Fibroblast of skin of back (primary cell): Measurements from ENCODE around the gene AGR2.

ENCODE experiments used
- DNase-seq: peaks from one replicate; pipeline ENCODE4 v3.0.0-alpha.2; 2013

Gene AGR2

DNA sequence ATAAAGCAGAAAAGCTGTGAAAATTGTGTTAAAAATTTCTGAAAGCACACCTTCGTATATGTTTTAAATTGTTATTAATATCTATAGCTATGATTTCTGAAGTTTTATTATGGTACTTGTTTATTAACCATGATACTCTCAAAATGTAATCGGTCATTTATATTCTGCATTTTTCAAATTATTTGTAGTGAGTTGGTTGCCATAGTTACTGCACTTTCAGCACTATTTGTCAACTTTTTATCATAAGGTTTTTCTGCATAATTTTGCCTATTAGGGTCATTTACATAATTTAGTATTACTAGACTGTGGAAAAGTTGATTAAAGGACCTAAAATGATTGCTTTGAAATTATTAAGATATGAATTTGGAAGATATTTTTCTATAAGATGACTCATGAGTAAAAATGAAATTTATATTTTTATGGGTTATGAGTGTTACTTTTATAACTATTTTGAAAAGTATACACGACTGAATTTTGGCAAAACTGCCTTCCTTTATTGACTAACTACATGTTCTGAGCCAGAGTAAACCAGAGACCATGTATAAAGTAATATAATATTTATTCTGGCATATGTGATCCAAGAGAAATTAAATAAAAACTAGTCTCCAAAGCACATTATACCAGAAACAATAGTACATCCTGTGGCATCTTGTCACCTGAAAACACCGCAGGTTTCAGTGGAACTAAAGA is 7.9 kb upstream of the AGR2 start:
- no peak for DNase-seq

DNA sequence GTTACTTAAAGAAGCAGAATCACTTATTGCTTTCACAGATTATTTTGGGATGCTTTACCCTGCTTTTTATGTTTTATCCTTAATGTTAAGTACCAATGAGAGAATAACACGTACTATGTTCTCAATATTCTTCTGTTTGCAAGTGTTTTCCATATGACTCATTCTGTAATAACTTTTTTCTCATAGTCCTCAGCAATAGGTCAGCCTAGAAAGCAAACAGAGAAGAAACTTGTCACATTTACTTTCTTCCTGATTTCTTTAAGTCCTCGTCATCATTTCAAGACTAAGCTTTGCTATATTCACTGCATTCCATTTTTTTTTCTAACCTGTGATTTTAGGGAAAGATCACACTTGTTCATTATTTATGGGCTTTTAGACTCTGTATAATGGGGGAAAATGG is 6.8 kb upstream of the AGR2 start:
- peak; percentile 80 for DNase-seq

DNA sequence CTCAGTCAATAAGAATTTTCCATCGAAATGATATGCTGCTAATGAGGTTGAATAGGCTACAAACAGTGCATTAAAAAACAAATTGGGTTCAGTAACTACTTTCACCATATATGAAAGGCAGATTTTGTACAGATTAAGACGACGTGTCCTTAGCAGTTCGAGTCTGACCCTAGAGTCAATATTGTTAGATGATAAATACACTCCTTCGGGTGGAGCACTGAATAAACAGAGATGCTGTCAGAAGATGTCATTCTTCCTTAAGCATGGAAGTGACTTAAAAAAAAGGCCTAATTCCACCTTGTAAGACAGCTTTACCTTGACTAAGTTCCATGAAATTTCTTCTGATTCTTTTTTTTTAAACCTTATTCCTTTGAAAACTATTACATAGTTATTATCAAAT is 5.8 kb upstream of the AGR2 start:
- DNase-seq, result no peak

DNA sequence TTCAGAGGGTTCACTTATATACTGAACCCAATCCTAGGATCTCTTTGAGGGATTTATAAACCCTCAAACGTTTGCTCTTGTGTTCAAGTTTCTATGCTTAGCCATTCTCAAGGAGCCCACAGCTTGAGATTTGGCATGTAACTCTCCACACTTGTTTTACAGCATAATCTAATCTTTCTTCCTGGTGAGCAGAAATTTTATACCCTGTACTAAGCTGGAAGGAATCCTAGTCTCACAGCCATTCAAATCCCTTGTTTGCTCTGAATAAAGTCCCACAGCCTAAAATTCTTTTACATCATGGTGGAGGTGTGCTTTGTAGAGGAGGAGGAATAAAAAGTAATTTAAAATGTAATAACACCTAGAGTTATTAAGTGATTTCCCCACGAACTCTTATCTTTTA is 5.3 kb upstream of the AGR2 start:
- no peak for DNase-seq

DNA sequence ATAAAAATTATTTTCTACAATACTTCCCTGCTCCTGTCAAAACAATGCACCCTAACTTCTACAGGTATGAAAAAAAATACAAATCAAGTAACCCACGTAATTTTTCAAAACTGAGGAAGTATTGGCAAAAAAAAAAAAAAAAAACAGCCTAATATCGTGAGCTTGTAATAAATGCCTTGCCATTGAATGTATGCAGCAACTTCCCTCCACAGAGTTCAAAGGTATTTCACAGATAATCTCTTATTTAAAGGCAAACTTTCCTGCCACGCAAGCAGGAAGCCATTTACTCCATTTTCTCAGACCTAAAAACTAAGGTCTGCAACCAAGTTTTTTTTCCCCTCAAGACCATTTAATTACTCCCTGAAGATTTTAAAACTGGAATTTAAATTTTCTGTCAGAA is 642 bp upstream of the AGR2 start:
- DNase-seq, result no peak

DNA sequence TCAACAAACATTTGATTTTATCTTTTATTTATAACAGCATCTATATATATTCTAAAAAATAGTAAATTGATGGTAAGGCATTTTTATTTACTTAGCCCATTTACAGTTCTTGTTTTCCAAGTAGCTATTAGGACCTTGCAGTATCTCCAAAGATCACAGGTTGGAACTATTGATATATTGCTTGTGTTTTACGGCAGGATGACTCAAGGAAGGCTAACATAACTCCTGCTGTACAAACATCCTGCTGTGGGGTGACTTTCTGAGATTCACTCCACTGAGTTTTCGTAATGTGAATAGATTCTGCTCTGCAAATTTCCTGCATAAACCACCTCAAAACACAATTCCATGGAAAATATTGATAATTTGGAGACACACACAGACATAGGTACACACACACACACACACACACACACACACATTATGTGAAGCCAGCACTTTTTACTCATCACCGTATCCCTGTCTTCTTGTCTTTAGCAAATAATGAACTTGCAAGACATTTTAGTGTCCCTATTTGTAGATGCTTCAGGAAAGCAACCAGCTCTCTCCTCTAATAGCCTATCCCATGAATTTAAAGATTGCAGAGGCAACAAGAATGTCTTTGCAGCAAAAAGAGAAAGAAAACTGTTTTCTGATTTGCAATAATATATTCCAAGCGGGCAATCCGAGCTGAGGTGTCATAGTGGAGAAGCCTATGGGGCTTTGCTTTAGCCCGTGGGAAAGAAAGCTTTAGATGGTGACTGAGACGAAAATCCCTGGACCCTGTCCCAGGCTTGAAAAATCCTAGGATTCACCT is 722 bp downstream of the AGR2 start:
- no peak for DNase-seq

DNA sequence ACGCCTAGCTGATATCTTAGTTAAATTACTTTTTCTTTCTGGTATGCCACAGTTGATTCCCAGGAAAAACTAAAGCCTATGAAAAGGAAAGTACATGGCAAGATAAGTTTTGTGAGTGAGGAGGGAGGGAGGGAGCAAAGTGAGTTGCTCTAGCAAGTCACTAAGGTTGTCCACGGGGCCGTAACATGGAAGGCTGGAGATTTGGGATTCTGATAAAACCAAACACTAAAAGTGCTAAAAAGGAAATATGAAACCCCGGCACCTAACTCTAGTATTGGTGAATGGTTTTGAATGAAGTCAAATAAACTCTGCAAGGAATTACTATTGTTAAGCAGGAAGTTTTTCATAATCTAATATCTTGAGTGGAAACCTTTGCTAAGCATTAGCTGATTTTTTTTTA is 1.7 kb downstream of the AGR2 start:
- DNase-seq, result no peak

DNA sequence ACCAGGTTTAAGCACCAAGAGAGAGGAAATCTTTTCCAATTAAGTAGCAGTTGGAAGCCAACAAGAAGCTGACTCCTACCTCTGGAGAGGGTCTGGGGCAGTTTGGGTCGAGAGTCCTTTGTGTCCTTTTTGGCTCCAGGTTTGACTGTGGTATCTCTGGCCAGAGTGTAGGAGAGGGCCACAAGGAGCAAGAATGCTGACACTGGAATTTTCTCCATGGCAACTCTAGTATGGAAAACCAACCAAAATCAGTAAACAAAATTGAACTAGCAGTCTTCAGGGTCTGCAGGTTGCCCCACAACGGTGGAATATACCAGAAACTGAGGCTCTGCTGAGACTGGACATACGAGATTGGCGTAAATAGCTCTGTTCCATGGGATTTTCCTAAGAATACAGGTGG is 3.2 kb downstream of the AGR2 start:
- no peak for DNase-seq

DNA sequence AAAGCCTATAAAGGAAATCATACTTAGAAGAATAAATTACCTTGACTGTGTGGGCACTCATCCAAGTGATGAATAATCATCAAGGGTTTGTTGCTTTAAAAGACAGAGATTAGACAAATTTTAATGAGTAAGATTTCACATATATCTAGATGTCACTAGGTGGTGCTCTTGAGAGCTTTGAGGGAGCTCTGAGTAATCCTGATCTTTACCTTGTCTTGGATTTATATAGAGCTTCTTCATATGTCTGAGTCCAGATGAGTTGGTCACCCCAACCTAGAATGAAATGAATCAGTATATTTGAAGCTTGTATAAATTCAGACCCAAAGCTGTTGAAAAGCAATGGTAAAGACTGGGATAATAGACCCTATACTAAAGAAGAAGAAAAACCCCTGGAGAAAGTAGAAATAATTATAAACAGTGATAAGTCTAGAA is 3.7 kb downstream of the AGR2 start:
- DNase-seq, result peak; percentile 74

DNA sequence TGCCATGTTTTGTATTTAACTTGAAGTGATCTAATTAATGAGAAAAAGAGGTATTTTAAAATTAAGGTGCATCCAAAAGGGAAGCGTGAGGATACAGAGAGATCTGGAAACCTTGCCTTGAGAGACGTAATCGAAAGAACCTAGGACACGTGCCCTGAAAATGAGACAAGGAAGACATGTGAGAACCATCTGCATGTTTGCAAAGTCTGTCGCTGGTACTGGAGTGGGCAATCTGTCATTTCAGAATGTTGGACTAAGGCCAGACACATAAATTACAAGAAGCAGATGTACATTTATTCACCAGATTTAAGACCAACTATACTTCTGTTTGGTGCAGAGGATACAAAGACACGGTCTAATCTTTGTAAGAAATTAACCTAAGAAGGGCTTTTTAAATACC is 9.2 kb downstream of the AGR2 start:
- DNase-seq, result no peak

DNA sequence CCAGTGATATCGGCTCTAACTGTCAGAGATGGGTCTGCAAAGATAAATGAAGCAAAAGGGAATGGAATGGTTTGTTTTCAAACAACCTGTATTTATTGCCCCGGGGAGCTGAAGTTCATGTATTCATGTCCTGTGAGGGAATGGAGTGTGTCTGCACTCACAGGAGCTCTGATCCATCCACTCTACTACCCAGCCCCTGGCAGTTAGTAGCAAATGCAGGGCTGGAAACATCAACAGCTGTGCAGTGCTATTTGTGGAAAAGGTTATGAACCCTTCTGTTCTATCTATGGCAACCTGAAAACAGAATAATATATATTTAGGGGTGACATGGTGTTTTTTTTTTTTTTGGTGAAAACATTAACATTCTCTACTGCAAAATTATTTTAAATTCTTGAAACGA is 9.8 kb downstream of the AGR2 start:
- DNase-seq, result no peak

DNA sequence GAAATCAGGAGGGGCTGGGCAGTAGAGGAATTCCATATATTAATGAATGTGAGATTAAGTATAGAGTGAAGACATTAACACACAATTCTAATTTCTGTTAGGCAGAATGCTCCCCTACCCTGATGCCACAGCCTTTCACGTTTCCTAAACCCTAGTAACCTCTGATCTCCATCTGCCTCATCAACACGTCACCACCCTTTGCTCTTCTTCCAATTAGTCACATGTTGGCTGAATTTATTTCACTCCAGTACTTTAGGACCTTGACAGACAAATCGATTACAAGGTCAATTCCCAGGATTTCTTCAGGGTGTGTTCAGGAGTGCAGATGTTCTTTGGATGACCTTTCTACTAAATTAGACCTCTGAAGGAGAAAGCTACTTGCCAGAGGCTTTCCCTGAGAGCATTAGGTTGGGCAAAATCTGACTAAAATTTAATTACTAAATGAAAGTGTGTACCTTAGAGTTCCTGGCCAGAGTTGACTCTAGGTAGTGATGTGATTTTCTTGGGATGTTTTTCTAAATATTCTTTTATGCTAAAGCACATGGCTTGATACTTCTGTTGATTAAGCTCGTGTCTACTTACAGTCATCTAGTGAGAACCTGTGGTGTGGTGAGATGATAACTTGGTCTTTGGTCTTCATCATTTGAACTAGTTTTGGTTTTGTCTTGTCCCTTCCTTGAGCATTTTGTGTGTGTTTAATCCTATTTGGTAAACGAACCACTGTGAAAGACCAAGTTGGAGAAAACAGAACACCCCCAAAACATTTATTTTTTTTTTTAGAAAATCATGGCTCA is 12.7 kb downstream of the AGR2 start:
- no peak for DNase-seq

DNA sequence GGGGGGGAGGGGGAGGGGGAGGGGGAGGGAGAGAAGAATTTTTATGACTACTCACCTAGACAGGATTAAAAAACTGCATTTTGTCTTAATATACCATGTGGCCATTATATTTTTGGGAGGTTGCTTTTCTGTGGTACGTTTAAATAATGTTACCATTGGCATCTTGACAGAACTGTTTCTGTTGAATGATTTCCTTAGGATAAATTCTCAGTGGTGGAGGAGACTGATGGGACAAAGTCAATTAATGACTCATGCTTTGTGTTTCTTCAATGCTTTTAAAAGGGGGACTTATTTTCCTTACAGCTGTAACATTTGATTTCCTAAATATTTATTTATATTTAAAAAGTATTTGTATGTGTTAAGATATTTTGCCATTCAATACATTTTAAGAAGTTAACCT is 13.7 kb downstream of the AGR2 start:
- DNase-seq, result peak; percentile 24

DNA sequence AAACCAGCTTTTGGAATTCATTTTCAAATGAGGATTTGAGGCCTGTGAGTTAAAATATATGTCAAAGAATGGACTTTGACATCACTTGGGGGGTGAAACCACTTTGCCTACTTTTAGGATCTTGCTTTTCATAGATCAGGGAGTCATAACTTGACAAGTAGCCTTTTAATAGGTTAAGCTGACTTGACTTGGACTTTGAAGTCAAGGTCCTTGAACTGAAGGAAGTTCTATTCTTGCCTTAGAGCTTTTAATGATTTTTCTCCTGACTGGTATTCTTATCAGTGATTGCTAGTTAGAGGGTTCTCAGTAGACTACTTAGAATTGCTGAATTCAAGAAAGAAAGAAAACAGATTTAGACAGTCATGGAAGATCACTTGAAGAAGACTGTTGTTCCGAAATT is 17.7 kb downstream of the AGR2 start:
- DNase-seq, result no peak

DNA sequence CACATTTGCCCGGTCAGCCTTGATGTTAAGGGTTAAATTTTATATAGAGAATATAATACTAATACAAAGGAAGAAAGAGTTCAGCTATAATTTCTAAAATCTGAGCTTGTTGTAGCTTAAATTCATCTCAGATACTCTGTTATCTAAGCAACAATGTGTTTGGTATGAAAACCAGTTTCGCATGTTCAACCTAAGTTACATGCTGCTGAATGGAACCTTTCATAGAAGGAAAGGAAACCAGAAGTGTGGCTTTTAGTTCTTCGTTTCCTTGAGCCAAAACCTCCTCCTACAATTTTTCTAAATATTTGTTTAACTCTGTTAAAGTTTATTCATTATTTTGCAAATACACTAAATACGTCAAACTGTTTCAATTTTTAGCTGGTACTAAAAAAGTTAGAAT is 18.5 kb downstream of the AGR2 start:
- no peak for DNase-seq

DNA sequence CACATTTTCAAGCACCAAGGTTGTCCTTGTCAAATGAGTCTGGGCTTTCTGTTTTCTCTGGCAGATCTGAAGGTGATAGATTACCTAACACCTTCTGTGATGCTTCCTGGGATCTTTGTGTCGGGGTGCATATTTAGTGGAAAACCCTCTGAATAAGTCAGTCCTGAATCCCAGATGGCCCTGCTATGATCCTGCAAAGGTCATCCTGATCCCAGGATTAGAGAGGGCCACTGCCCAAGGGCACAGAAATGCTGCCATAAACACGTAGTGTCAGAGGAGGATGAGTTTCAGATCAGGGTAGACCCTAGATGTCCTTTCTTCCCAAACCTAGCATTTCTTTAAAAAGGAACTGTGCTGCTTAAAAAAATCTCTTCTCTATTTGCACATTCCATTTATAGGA is 19.0 kb downstream of the AGR2 start:
- DNase-seq, result no peak

DNA sequence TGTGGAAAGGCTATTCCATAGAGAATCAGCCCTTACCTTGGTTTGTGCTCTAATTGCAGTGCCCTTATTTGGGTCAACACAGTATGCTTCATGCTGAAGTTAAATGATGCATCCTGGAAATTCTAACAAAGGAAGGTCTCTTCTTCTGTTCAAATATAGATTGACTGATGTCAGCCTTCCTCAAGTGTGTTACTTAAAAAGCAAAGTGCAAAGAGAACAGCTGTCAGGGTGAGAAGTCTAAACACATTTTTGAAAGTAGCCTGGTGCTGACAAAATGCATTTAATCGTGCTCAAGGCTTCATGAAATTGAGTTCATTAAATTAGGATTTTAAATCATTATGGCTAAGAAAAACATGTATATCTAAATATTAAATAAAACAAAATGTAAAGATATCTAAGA is 19.5 kb downstream of the AGR2 start:
- DNase-seq, result no peak

DNA sequence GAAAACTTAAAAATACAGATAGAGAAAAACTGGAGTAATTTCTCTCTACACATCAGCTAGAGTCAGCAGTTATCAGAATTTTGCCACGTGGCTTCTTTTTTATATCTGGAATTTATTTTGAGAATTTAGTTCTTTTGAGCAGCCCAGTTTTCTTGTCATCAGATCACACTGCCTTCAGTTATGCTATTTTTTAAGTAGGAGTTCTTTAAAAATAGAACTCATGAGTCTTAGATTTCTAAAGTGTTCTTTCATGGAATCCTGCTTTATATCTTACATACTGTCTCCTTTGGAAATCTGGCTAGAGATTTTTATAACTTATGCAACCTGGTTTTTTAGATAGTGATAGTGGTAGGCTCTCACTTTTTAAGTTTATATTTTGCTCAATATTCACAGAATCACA is 24.2 kb downstream of the AGR2 start:
- no peak for DNase-seq

DNA sequence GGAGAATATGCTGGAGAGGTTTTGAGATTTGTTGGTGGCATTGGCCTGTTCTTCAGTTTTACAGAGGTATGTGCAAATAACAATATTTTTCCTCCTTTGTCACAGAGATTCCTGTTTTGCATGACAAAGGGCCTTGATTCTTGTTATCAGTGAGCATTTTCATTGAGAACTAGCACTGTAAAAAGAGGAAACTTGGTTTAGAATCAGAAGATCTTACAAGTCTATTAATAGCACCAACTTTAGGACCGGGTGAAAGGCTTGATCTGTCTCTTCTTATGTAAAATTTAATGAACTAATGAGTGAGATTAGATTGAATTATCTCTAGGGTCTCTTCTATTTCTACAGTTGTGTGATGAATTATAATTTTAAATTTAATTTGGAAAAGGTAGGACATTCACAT is 25.7 kb downstream of the AGR2 start:
- no peak for DNase-seq

DNA sequence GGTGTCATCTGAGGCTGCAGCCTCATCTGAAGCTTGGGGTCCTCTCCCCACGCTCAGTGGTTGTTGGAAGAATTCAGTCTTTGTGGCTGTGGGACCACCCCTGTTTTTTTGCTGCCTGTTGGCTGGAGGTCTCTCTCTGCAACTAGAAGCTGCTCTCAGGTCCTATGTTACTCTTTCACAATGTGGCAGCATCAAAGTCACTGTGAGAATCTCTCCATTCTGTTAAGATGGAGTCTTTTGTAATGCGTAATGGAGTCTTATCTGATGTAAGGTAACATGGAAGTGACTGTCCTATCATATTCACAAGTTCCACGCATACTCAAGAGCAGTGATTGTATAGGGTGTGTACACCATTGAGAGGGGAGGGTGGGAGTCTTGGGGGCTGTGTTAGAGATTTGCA is 26.3 kb downstream of the AGR2 start:
- DNase-seq, result no peak

DNA sequence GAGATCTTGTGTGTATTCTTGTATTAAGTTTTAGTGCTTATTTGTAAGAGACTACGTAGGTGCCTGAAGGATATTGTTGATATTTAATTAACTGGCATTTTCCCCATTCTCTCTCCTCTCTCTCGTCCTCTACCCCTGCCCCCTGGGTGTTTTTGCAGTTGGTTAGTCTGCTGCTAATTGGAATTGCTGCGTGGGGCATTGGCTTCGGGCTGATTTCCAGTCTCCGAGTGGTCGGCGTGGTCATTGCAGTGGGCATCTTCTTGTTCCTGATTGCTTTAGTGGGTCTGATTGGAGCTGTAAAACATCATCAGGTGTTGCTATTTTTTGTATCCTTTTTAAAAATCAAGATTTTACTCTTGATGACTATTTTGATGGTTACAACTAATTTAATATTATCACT is 28.7 kb downstream of the AGR2 start:
- DNase-seq, result no peak

DNA sequence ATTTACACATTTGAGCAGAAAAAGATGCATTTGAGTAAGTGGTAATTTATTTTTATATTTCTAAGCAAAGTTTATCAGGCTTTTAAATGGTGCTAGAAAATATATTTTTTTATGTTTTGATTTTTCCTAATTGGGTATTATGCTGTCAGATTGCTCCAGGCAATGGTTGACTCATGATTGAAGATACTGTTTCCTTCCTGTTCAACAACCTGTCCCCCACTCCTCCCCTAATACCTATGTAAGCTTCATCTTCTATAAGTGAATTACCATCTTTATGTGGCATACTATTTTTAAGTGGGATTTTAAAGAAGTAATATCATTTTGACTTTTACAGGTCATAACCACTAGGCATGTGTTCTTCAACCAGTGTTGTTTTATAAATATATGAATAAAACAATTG is 29.8 kb downstream of the AGR2 start:
- no peak for DNase-seq

DNA sequence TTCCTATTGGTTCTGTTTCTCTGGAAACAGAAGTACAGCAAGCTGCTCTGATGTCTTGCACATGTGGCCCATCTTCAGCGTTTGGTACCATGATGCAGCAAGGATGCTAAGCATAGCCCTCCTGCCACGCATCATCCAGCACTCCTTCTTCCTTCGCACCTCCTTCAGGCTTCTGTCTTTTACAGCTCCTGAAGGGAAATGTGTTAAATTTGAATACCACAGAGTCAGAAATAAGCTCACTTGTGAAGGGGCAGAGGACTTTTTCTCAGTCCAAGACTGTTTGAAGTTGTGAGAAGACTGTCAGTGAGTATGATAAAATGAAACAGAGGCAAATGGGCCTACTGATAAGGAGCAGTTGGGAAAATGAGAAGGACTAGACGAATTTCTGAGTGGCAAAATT is 30.5 kb downstream of the AGR2 start:
- no peak for DNase-seq

DNA sequence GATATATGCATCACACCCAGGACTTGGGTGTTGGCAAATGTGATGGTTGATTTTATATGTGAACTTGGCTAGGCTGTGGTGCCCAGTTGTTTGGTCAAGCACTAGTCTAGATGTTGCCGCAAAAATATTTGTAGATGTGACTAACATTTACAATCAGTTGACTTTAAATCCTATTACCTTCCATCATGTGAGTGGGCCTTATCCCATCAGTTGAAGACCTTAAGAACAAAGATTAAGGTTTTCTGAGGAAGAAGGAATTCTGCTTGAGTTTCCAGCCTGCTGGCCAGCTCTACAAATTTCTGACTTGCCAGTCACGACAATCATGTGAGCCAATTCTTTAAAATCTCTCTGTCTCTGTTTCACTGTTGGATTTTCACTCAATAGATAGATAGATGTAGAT is 30.9 kb downstream of the AGR2 start:
- no peak for DNase-seq
